ENCODE measurements around the gene SYNGR2. TPM values are rescaled to one million over a fixed set of nuclear protein-coding genes. Genes with fewer than 3 reads are reported as not detected.
A peak's percentile ranks its signal among the peaks of the same experiment; 100 is the strongest.
"Not testable (repeated sequence)": the region's sequence is repeated elsewhere in the genome, so short reads cannot be mapped to it uniquely, and the experiment has no call there.

SYNGR2 gene
- total RNA-seq, 1 experiment from 2014 or later, result 148 TPM

GRCh38 chr17:78168903-78169793 lies 767 bp downstream of the SYNGR2 start:
- TF ChIP-seq ZFX (IDR thresholded peaks at IDR 0.05) (peak; percentile 80; the same call in 1 of the 2 replicates), SP1 (IDR thresholded peaks at IDR 0.05; ENCODE audit: low read depth) (peak; percentile 59; the same call in 1 of the 2 replicates), FOSL1 (IDR thresholded peaks at IDR 0.05; ENCODE audit: low read depth) (no peak)
- BruUV-seq (replicated peaks), result no TSS peak
- Histone ChIP-seq H3K36me3 (ENCODE audit: control insufficient read depth in 1 of 2, insufficient read depth in 2 of 2, low read length in 2 of 2) (peaks cover 17 to 29% of the 10 kb centered on the region in 2 experiments), H3K4me2 (ENCODE audit: low read length) (peak overlapping the region; percentile 85), H3K9me2 (ENCODE audit: insufficient read depth) (no peaks in the 10 kb centered on the region), H4K20me1 (ENCODE audit: insufficient read depth) (peaks cover 5% of the 10 kb centered on the region; the same call in 1 of the 2 replicates), H3K9ac (ENCODE audit: low read length) (peak overlapping the region; percentile 80), H3K79me2 (ENCODE audit: insufficient read depth, low read length) (peaks cover 30% of the 10 kb centered on the region), H3K27ac (ENCODE audit: low read depth, low read length) (peak overlapping the region; percentile 85), H2AFZ (ENCODE audit: low read depth, low read length, poor library complexity, severe bottlenecking) (no peak overlapping the region), H3K27me3 (ENCODE audit: insufficient read depth, low read length) (no peaks in the 10 kb centered on the region), H3K9me3 (ENCODE audit: control insufficient read depth in 1 of 2, insufficient read depth in 1 of 2, low read depth in 1 of 2, low read length in 2 of 2) (no peaks in the 10 kb centered on the region), H3K4me3 (replicated peaks in 1 of 2; ENCODE audit: low read depth in 1 of 2, low read length in 2 of 2) (peak overlapping the region; percentile 83), H3K4me1 (ENCODE audit: control insufficient read depth in 1 of 2, insufficient read depth in 2 of 2, low read length in 2 of 2) (peaks cover 18 to 52% of the 10 kb centered on the region in 2 experiments; a peak in 3 of 4 replicates)
- intact Hi-C loops (cut with micrococcal nuclease), result loop anchor here (2.0 to 5.0 kb wide), 3 partner anchors 18 to 808 kb away; partner anchors contain the start of genes AFMID, LGALS3BP and TK1
- CTCF ChIA-PET, result interaction anchor here (0.8 to 1.2 kb wide), 6 partner anchors 9 to 84 kb away, joined by 3 to 8 read pairs (median 5); partner anchors contain the start of genes AFMID and TK1
- DNase-seq (ENCODE audit: low read depth, low spot score), result peak; percentile 64
- ATAC-seq, result peak; percentile 77
- POLR2A ChIA-PET, result interaction anchor here (0.8 to 2.3 kb wide), 8 partner anchors 11 to 41 kb away, joined by 3 to 28 read pairs (median 8); partner anchors contain the start of genes AFMID, TK1, TMC6 and TMC8
- RAD21 ChIA-PET (ENCODE audit: low non-redundant PET in 1 of 2, low total read pairs in 2 of 2, uncharacterized antibody in 2 of 2, unreplicated experiment in 2 of 2), result interaction anchor here in 1 of 2 experiments (1.3 to 1.6 kb wide), 2 partner anchors 29 to 84 kb away, joined by 3 to 4 read pairs; no protein-coding TSS in a partner anchor

- DNase-seq (ENCODE audit: low read depth, low spot score) (no peak), ATAC-seq (no peak)
- Histone ChIP-seq H3K4me2 (ENCODE audit: low read length) (no peak overlapping the region), H3K9me2 (ENCODE audit: insufficient read depth) (no peaks in the 10 kb centered on the region), H4K20me1 (ENCODE audit: insufficient read depth) (peaks cover 5% of the 10 kb centered on the region; the same call in 1 of the 2 replicates), H3K36me3 (ENCODE audit: control insufficient read depth in 1 of 2, insufficient read depth in 2 of 2, low read length in 2 of 2) (peaks cover 24 to 44% of the 10 kb centered on the region in 2 experiments), H3K27ac (ENCODE audit: low read depth, low read length) (peak overlapping the region; percentile 10; the same call in 1 of the 2 replicates), H3K9ac (ENCODE audit: low read length) (no peak overlapping the region; the same call in 1 of the 2 replicates), H3K4me1 (ENCODE audit: control insufficient read depth in 1 of 2, insufficient read depth in 2 of 2, low read length in 2 of 2) (peaks cover 18 to 58% of the 10 kb centered on the region in 2 experiments; a peak in 3 of 4 replicates), H3K4me3 (replicated peaks in 1 of 2; ENCODE audit: low read depth in 1 of 2, low read length in 2 of 2) (no peak overlapping the region), H3K27me3 (ENCODE audit: insufficient read depth, low read length) (no peaks in the 10 kb centered on the region), H2AFZ (ENCODE audit: low read depth, low read length, poor library complexity, severe bottlenecking) (no peak overlapping the region), H3K9me3 (ENCODE audit: control insufficient read depth in 1 of 2, insufficient read depth in 1 of 2, low read depth in 1 of 2, low read length in 2 of 2) (no peaks in the 10 kb centered on the region), H3K79me2 (ENCODE audit: insufficient read depth, low read length) (peaks cover 30% of the 10 kb centered on the region)
- RAD21 ChIA-PET (ENCODE audit: low non-redundant PET in 1 of 2, low total read pairs in 2 of 2, uncharacterized antibody in 2 of 2, unreplicated experiment in 2 of 2), result no interaction called here
- POLR2A ChIA-PET, result interaction anchor here (1.0 to 2.3 kb wide), 3 partner anchors 15 to 41 kb away, joined by 3 to 16 read pairs (median 4); partner anchors contain the start of genes TK1 and TMC8
- no TSS peak for BruUV-seq (replicated peaks)
- TF ChIP-seq POLR2AphosphoS5 (IDR thresholded peaks at IDR 0.05; ENCODE audit: low read depth, low read length) (peak; percentile 8), JUND (IDR thresholded peaks at IDR 0.05) (no peak)
- intact Hi-C loops (cut with micrococcal nuclease), result no loop called here
- CTCF ChIA-PET, result no interaction called here
These were observed 2.6 kb downstream of the SYNGR2 start for GRCh38 chr17:78170692-78171590.

GRCh38 chr17:78171591-78172248 lies 3.3 kb downstream of the SYNGR2 start:
- ATAC-seq; H2AFZ ChIP-seq (ENCODE audit: low read depth, low read length, poor library complexity, severe bottlenecking); H3K4me3 ChIP-seq (replicated peaks in 1 of 2; ENCODE audit: low read depth in 1 of 2, low read length in 2 of 2); H3K9me2 ChIP-seq (ENCODE audit: insufficient read depth); H3K9me3 ChIP-seq (ENCODE audit: control insufficient read depth in 1 of 2, insufficient read depth in 1 of 2, low read depth in 1 of 2, low read length in 2 of 2); BruUV-seq (replicated peaks); H3K27me3 ChIP-seq (ENCODE audit: insufficient read depth, low read length); DNase-seq (ENCODE audit: low read depth, low spot score); intact Hi-C loops (cut with micrococcal nuclease); CTCF ChIA-PET; RAD21 ChIA-PET (ENCODE audit: low non-redundant PET in 1 of 2, low total read pairs in 2 of 2, uncharacterized antibody in 2 of 2, unreplicated experiment in 2 of 2); H3K9ac ChIP-seq (ENCODE audit: low read length); H4K20me1 ChIP-seq (ENCODE audit: insufficient read depth): not testable (repeated sequence)
- H3K27ac ChIP-seq (ENCODE audit: low read depth, low read length), result peak overlapping the region; percentile 10; the same call in 1 of the 2 replicates
- peaks cover 30% of the 10 kb centered on the region for H3K79me2 ChIP-seq (ENCODE audit: insufficient read depth, low read length)
- H3K4me1 ChIP-seq (ENCODE audit: control insufficient read depth in 1 of 2, insufficient read depth in 2 of 2, low read length in 2 of 2), result peaks cover 16 to 54% of the 10 kb centered on the region in 2 experiments; a peak in 3 of 4 replicates
- POLR2A ChIA-PET, result interaction anchor here (1.0 kb wide), 1 partner anchor 15 kb away, joined by 4 read pairs; the partner anchor contains the start of gene TK1
- peaks cover 25 to 49% of the 10 kb centered on the region in 2 experiments for H3K36me3 ChIP-seq (ENCODE audit: control insufficient read depth in 1 of 2, insufficient read depth in 2 of 2, low read length in 2 of 2)
- peak overlapping the region; percentile 6; the same call in 1 of the 2 replicates for H3K4me2 ChIP-seq (ENCODE audit: low read length)
